Pancreas (tissue), 10 donors: Measurements from ENCODE around the gene RASA3. TPM values are rescaled to one million over a fixed set of nuclear protein-coding genes. Genes with fewer than 3 reads are reported as not detected.
"Not testable (repeated sequence)": the region's sequence is repeated elsewhere in the genome, so short reads cannot be mapped to it uniquely, and the experiment has no call there.

Experiments
- ATAC-seq, 4 donors: fragments of 200-7000 bp; cut with Tn5 transposase; one replicate each; pipeline versions ENCODE4 v1.8.0 to v1.9.1; 2020; ENCODE audit warnings: mild to moderate bottlenecking in 4 of 4, moderate library complexity in 4 of 4
- DNase-seq, 6 donors: peaks; one replicate each; pipeline ENCODE4 v3.0.0-alpha.2; 2020
- FAIRE-seq: peaks from 2 replicates; lab custom pipeline; 2012; peaks lifted over from hg19 to GRCh38; lab: Jason Lieb, UNC
- H3K27ac ChIP-seq, 4 donors: fragments of 200-600 bp; sonication (generic); 1 replicate in 3 of 4; 2 replicates in 1 of 4; pipeline versions ENCODE4 v1.5.0 to v1.8.0; 2020
- H3K27me3 ChIP-seq, 4 donors: fragments of 200-600 bp; one replicate each; pipeline ENCODE4 v1.8.0; 2021
- H3K36me3 ChIP-seq, 3 donors: fragments of 200-600 bp; sonication (generic) in 1 of 3; one replicate each; pipeline versions ENCODE4 v1.5.0 to v1.8.0; 2020 to 2021
- H3K4me1 ChIP-seq, 3 donors: fragments of 200-600 bp; one replicate each; pipeline ENCODE4 v1.8.0; 2021
- H3K4me3 ChIP-seq, 4 donors: fragments of 200-600 bp; sonication (generic) in 2 of 4; one replicate each; pipeline versions ENCODE4 v1.5.0 to v1.8.0; 2020 to 2021
- H3K9me3 ChIP-seq, 4 donors: fragments of 200-600 bp; one replicate each; pipeline ENCODE4 v1.8.0; 2021
- WGBS, 2 donors: extraction: QIAGEN DNeasy Blood & Tissue Kit; methylation state at CpG; one replicate each; pipeline ENCODE4 v1.1.7; 2013; 5-methylcytosine and 5-hydroxymethylcytosine counted together
- intact Hi-C, 3 donors: fragments of 100-400 bp; cut with DNase I; formaldehyde crosslinking; loops; one replicate each; pipeline versions ENCODE4 v1.11.1 to v1.14.2; 2022
- polyA plus RNA-seq, 2 donors: library from polyadenylated mRNA; stranded (reverse); fragments of 200-250 nt; gene quantifications; one replicate each; pipeline ENCODE4 v1.2.3, GENCODE V29; 2013
- total RNA-seq, 6 donors: library from RNA; stranded (reverse); fragmentation: NEBNext Ultra II Directional in 4 of 6; extraction: Animal tissue kit (Norgen Biotek cat#: 25700) in 4 of 6; gene quantifications; one replicate each; pipeline versions ENCODE4 v1.2.1 to v1.2.4, GENCODE V29; 2021 to 2023
- TF ChIP-seq, protein P1 (sequence below), 4 donors: fragments of 200-600 bp; sonication (generic) in 3 of 4; IDR thresholded peaks; one replicate each; pipeline versions ENCODE4 v1.5.0 to v1.8.0; 2021; ENCODE audit warnings: antibody characterized with exemption in 4 of 4
- donor health status: healthy with polysubstance abuse.
- donor health status: DM: no; HTN: no; CAD: no; lungs with moderate emphysema.
- donor health status: DM: no; HTN: no; CAD: no.
- donor health status: control.
- donor health status: control.
- donor health status: Bipolar disorder and iron deficiency.
- donor health status: DM: yes; HTN: yes; CAD: no.
- donor health status: DM: no; HTN: no; CAD: no.
- donor health status: DM: no; HTN: no; CAD: no.
- donor health status: DM: yes; HTN: yes; CAD: no.

RASA3 gene
- total and polyA plus RNA-seq, 8 donors = 5.7 to 11.2 (median 9.1) TPM

DNA sequence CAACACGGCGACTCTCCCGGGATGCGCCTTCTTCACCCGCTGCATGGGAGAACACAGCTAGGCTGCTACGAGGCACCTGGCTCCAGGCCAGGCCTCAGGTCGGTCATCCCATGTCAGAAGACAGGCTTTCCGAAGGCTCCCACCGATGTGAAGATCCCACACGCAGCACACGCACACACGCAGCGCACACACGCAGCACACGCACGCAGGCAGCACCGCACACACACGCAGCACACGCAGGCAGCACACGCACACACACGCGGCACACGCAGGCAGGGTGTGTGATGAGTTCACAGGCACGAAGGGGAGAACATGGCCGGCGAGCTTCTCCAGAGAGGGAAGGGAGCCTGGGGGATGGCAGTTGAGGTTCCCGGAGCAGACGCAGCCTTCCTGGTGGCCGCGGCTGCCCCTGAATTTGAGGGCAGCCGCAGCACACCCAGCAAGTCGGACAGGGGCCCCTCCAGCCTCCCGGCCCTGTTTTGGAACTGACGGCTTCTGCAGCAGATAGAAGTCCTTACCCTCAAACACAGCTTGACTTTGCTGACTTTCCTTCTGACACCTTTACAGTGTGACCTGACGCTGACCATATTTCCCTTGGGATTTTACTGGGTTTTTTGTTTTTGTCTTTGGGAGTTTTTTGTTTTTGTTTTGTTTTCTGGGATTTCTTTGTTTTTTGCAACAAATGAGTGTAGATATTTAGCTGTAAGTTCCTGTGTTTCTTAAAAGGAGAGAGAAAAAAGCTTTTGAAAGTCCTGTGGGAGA lies 55.9 kb downstream of the RASA3 start:
- H3K4me1 ChIP-seq = peaks cover 0 to 10% (median 9%) of the 10 kb centered on the region in 3 donors
- H3K27ac ChIP-seq = no peak overlapping the region
- intact Hi-C loops = no loop called here
- H3K27me3 ChIP-seq = no peaks in the 10 kb centered on the region
- no peak overlapping the region for H3K4me3 ChIP-seq
- WGBS, 2 donors = 95 to 97% methylated on average over 35 of the region's 35 CpGs
- ATAC-seq (no peak), FAIRE-seq (no peak), DNase-seq (peak in 1 of 6 donors; percentile 44)
- H3K36me3 ChIP-seq = no peaks in the 10 kb centered on the region
- H3K9me3 ChIP-seq = no peaks in the 10 kb centered on the region
- TF ChIP-seq, protein P1, sequence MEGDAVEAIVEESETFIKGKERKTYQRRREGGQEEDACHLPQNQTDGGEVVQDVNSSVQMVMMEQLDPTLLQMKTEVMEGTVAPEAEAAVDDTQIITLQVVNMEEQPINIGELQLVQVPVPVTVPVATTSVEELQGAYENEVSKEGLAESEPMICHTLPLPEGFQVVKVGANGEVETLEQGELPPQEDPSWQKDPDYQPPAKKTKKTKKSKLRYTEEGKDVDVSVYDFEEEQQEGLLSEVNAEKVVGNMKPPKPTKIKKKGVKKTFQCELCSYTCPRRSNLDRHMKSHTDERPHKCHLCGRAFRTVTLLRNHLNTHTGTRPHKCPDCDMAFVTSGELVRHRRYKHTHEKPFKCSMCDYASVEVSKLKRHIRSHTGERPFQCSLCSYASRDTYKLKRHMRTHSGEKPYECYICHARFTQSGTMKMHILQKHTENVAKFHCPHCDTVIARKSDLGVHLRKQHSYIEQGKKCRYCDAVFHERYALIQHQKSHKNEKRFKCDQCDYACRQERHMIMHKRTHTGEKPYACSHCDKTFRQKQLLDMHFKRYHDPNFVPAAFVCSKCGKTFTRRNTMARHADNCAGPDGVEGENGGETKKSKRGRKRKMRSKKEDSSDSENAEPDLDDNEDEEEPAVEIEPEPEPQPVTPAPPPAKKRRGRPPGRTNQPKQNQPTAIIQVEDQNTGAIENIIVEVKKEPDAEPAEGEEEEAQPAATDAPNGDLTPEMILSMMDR (IDR thresholded peaks at IDR 0.05) = no peak

GRCh38 chr13:114075811-114076210 lies 56.6 kb downstream of the RASA3 start:
- H3K27me3 ChIP-seq, FAIRE-seq, H3K9me3 ChIP-seq, ATAC-seq, H3K27ac ChIP-seq, intact Hi-C loops, H3K4me3 ChIP-seq, H3K36me3 ChIP-seq, H3K4me1 ChIP-seq: not testable (repeated sequence)
- 97 to 99% methylated on average over 38 to 45 of the region's 45 CpGs for WGBS, 2 donors
- peak in 1 of 6 donors; percentile 20 for DNase-seq

GRCh38 chr13:114074671-114075315 lies 57.6 kb downstream of the RASA3 start:
- TF ChIP-seq, protein P1 (IDR thresholded peaks at IDR 0.05) = no peak
- 90 to 91% methylated on average over 29 of the region's 29 CpGs for WGBS, 2 donors
- H3K36me3 ChIP-seq = no peaks in the 10 kb centered on the region
- no peaks in the 10 kb centered on the region for H3K27me3 ChIP-seq
- H3K27ac ChIP-seq = no peak overlapping the region
- no peak for FAIRE-seq
- ATAC-seq = no peak
- intact Hi-C loops = no loop called here
- no peaks in the 10 kb centered on the region for H3K9me3 ChIP-seq
- DNase-seq = peak in 2 of 6 donors; percentile 17 to 32
- no peaks in the 10 kb centered on the region for H3K4me1 ChIP-seq
- H3K4me3 ChIP-seq = no peak overlapping the region

DNA sequence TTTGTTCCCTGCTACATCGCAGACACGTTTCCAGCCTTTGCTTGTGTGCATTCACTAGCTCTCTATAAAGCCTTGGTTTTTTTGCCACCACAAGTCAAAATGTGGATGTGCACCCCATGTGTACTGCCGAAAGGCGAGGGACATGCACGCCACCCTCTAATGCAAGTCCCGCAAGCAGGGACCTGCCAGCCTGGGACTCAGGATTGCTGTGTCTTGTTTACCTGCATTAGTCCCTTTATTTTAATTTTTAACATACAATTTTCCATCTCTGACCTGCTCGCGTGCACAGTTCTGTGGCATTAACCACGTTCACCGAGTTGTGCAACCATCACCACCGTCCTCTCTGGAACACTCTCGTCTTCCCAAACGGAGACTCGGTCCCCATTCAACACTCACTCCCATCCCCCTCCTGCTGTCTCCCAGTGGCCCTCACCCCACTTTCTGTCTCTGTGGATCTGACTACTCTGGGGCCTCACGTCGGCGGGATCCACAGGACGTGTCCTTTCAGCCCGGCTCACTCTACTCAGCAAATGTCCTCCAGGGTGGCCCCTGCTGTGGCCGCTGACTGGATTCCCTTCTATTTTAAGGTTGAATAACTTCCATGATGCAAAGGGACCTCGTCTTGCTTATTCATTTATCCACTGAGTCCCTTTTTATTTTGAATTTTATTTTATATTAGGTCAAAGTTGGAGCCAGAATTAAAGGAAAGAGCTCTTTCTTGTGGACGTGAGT lies 58.4 kb downstream of the RASA3 start:
- 93% methylated on average over 22 of the region's 22 CpGs for WGBS, 2 donors
- Histone ChIP-seq H3K9me3 (no peaks in the 10 kb centered on the region), H3K27ac (no peak overlapping the region), H3K4me3 (no peak overlapping the region), H3K27me3 (no peaks in the 10 kb centered on the region), H3K4me1 (no peaks in the 10 kb centered on the region), H3K36me3 (no peaks in the 10 kb centered on the region)
- FAIRE-seq (no peak), DNase-seq (peak in 1 of 6 donors; percentile 33), ATAC-seq (no peak)
- intact Hi-C loops = no loop called here
- TF ChIP-seq, protein P1 (IDR thresholded peaks at IDR 0.05) = no peak

GRCh38 chr13:114072421-114072820 lies 60.0 kb downstream of the RASA3 start:
- H3K9me3 ChIP-seq = no peaks in the 10 kb centered on the region
- no peaks in the 10 kb centered on the region for H3K27me3 ChIP-seq
- intact Hi-C loops = no loop called here
- no peak for FAIRE-seq
- no peaks in the 10 kb centered on the region for H3K4me1 ChIP-seq
- 93 to 96% methylated on average over 10 of the region's 10 CpGs for WGBS, 2 donors
- H3K36me3 ChIP-seq = no peaks in the 10 kb centered on the region
- H3K27ac ChIP-seq = no peak overlapping the region
- no peak for ATAC-seq
- TF ChIP-seq, protein P1 (IDR thresholded peaks at IDR 0.05) = no peak
- H3K4me3 ChIP-seq = no peak overlapping the region
- DNase-seq = peak in 1 of 6 donors; percentile 22
